H9 (cell line): ENCODE measurements around the gene ZNF774. TPM values are rescaled to one million over a fixed set of nuclear protein-coding genes. Genes with fewer than 3 reads are reported as not detected.

ENCODE experiments used
- DNase-seq: peaks from one replicate; pipeline ENCODE4 v3.0.0-alpha.2; 2017
- H2AFZ ChIP-seq: one replicate; pipeline ENCODE4 v1.6.1; 2013; ENCODE audit warnings: mild to moderate bottlenecking, low read length, control low read depth, moderate library complexity
- H2AK5ac ChIP-seq: 2 replicates; pipeline ENCODE4 v1.6.1; 2013; ENCODE audit warnings: low read length, control low read depth, mixed read lengths; ENCODE audit not compliant: insufficient read length
- H2BK120ac ChIP-seq: one replicate; pipeline ENCODE4 v1.6.1; 2013; ENCODE audit warnings: low read depth, mild to moderate bottlenecking, low read length, control low read depth, inconsistent platforms; ENCODE audit not compliant: poor library complexity, severe bottlenecking
- H2BK12ac ChIP-seq: 2 replicates; pipeline ENCODE4 v1.6.1; 2013; ENCODE audit warnings: low read length, control low read depth, mixed read lengths, low read depth; ENCODE audit not compliant: insufficient read length
- H2BK15ac ChIP-seq: 2 replicates; pipeline ENCODE4 v1.6.1; 2013; ENCODE audit warnings: low read depth, low read length, control low read depth
- H2BK20ac ChIP-seq: one replicate; pipeline ENCODE4 v1.6.1; 2013; ENCODE audit warnings: low read depth, mild to moderate bottlenecking, low read length, control low read depth, inconsistent platforms; ENCODE audit not compliant: poor library complexity, severe bottlenecking
- H2BK5ac ChIP-seq: 2 replicates; pipeline ENCODE4 v1.6.1; 2013; ENCODE audit warnings: low read length, control low read depth, mixed read lengths; ENCODE audit not compliant: insufficient read length
- H3K14ac ChIP-seq: 2 replicates; pipeline ENCODE4 v1.6.1; 2013; ENCODE audit warnings: low read length, control low read depth; ENCODE audit not compliant: insufficient read depth
- H3K18ac ChIP-seq: 2 replicates; pipeline ENCODE4 v1.6.1; 2013; ENCODE audit warnings: low read depth, mild to moderate bottlenecking, mixed read lengths, low read length, control low read depth; ENCODE audit not compliant: insufficient read length
- H3K23ac ChIP-seq: 2 replicates; pipeline ENCODE4 v1.6.1; 2013; ENCODE audit warnings: low read length, control low read depth, mixed read lengths, low read depth; ENCODE audit not compliant: insufficient read length
- H3K23me2 ChIP-seq: 2 replicates; pipeline ENCODE4 v1.6.1; 2013; ENCODE audit warnings: low read depth, mild to moderate bottlenecking, mixed read lengths, low read length, control low read depth; ENCODE audit not compliant: insufficient read length, poor library complexity, severe bottlenecking
- H3K27ac ChIP-seq: 2 replicates; pipeline ENCODE4 v1.5.1; 2013; ENCODE audit warnings: low read length, control low read depth, mixed read lengths, low read depth; ENCODE audit not compliant: insufficient read length
- H3K27me3 ChIP-seq: 2 replicates; pipeline ENCODE4 v1.6.1; 2013; ENCODE audit warnings: low read length, control low read depth, inconsistent platforms; ENCODE audit not compliant: insufficient read depth
- H3K4ac ChIP-seq: 2 replicates; pipeline ENCODE4 v1.6.1; 2013; ENCODE audit warnings: low read depth, mild to moderate bottlenecking, control low read depth, inconsistent platforms, low read length, moderate library complexity
- H3K4me1 ChIP-seq: 2 replicates; pipeline ENCODE4 v1.6.1; 2013; ENCODE audit warnings: low read length, control low read depth, inconsistent platforms; ENCODE audit not compliant: insufficient read depth
- H3K4me2 ChIP-seq: 2 replicates; pipeline ENCODE4 v1.6.1; 2013; ENCODE audit warnings: low read length, control low read depth, mixed read lengths; ENCODE audit not compliant: insufficient read length, insufficient read depth
- H3K56ac ChIP-seq: 2 replicates; pipeline ENCODE4 v1.6.1; 2013; ENCODE audit warnings: low read depth, mild to moderate bottlenecking, mixed read lengths, low read length, control low read depth; ENCODE audit not compliant: insufficient read length
- H3K79me1 ChIP-seq: 2 replicates; pipeline ENCODE4 v1.6.1; 2013; ENCODE audit warnings: low read depth, mild to moderate bottlenecking, moderate library complexity, low read length, control low read depth, inconsistent platforms; ENCODE audit not compliant: insufficient read depth, poor library complexity, severe bottlenecking
- H3K79me2 ChIP-seq: 2 replicates; pipeline ENCODE4 v1.6.1; 2013; ENCODE audit warnings: low read length, control low read depth, inconsistent platforms; ENCODE audit not compliant: insufficient read depth
- H3K9ac ChIP-seq: 2 replicates; pipeline ENCODE4 v1.6.1; 2013; ENCODE audit warnings: low read length, control low read depth, mixed read lengths; ENCODE audit not compliant: insufficient read length; ENCODE audit errors: extremely low read depth
- H3K9me3 ChIP-seq: one replicate; pipeline ENCODE4 v1.6.1; 2013; ENCODE audit warnings: low read depth, low read length, inconsistent platforms; ENCODE audit not compliant: control insufficient read depth
- H3T11ph ChIP-seq: one replicate; pipeline ENCODE4 v1.6.1; 2013; ENCODE audit warnings: mild to moderate bottlenecking, low read length, control low read depth, inconsistent platforms
- H4K20me1 ChIP-seq: one replicate; pipeline ENCODE4 v1.6.1; 2013; ENCODE audit not compliant: control insufficient read depth, insufficient read length, insufficient read depth
- H4K5ac ChIP-seq: 2 replicates; pipeline ENCODE4 v1.6.1; 2013; ENCODE audit warnings: low read depth, mild to moderate bottlenecking, mixed read lengths, low read length, control low read depth; ENCODE audit not compliant: insufficient read length
- H4K8ac ChIP-seq: replicated peaks from 2 replicates; pipeline ENCODE4 v1.6.1; 2013; ENCODE audit warnings: low read length, control low read depth, mixed read lengths, low read depth; ENCODE audit not compliant: insufficient read length
- H4K91ac ChIP-seq: 2 replicates; pipeline ENCODE4 v1.6.1; 2013; ENCODE audit warnings: low read depth, mild to moderate bottlenecking, moderate library complexity, mixed read lengths, low read length, control low read depth; ENCODE audit not compliant: insufficient read length
- H3K27ac Mint-ChIP-seq, 3 experiments: 2 replicates in 2 of 3; 3 replicates in 1 of 3; pipeline ENCODE4 v1.8.0; 2020 to 2021; ENCODE audit warnings: mixed read lengths in 3 of 3, mild to moderate bottlenecking in 1 of 3, moderate library complexity in 1 of 3
- H3K27me3 Mint-ChIP-seq: 2 replicates; pipeline ENCODE4 v1.8.0; 2021; ENCODE audit warnings: low read depth, mild to moderate bottlenecking, moderate library complexity, mixed read lengths
- H3K36me3 Mint-ChIP-seq, 3 experiments: 2 replicates in 2 of 3; 3 replicates in 1 of 3; pipeline ENCODE4 v1.8.0; 2020 to 2021; ENCODE audit warnings: low read depth in 3 of 3, mixed read lengths in 3 of 3; ENCODE audit not compliant: insufficient read depth in 1 of 3
- H3K4me1 Mint-ChIP-seq, 2 experiments: 2 replicates each; pipeline ENCODE4 v1.8.0; 2020; ENCODE audit warnings: mixed read lengths in 2 of 2
- H3K4me3 Mint-ChIP-seq, 2 experiments: 2 replicates in 1 of 2; 3 replicates in 1 of 2; pipeline ENCODE4 v1.8.0; 2020 to 2021; ENCODE audit warnings: mild to moderate bottlenecking in 2 of 2, mixed read lengths in 2 of 2, moderate library complexity in 1 of 2
- H3K9me3 Mint-ChIP-seq, 2 experiments: 2 replicates in 1 of 2; 3 replicates in 1 of 2; pipeline ENCODE4 v1.8.0; 2020; ENCODE audit warnings: mild to moderate bottlenecking in 2 of 2, mixed read lengths in 2 of 2, moderate library complexity in 1 of 2
- WGBS: extraction: QIAGEN DNeasy Blood & Tissue Kit; methylation state at CpG from one replicate; pipeline ENCODE4 v1.1.7; 2013; ENCODE audit warnings: missing lambda C conversion rate, low lambda C conversion rate, mixed read lengths; ENCODE audit not compliant: insufficient read length; ENCODE audit errors: extremely low coverage; 5-methylcytosine and 5-hydroxymethylcytosine counted together
- total RNA-seq: library from RNA; stranded (reverse); gene quantifications from 2 replicates; pipeline ENCODE4 v1.2.1, GENCODE V29; 2021
- TF ChIP-seq, protein P1 (sequence below): fragments of 200-600 bp; sonication (generic); conservative IDR thresholded peaks from 3 replicates; pipeline ENCODE4 v1.8.0; 2021; ENCODE audit warnings: antibody characterized with exemption, mild to moderate bottlenecking

ZNF774 gene
- total RNA-seq, 1 experiment from 2014 or later = 2.5 TPM

DNA sequence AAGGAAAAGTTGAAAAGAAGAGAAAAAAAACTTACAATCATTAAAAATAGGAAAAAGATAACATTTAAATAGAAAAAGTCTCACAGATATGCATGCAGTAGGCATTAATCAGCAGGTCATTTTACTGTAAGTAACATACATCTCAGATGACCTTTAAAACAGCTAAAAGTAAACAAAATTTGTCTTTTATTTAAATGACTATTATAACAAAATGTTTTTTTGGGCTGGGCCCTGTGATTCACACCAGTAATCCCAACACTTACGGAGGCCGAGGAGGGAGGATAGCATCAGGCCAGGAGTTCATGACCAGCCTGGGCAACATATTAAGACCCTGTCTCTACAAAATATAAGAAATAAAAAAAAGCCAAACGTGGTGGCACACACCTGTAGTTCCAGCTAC is 50.7 kb downstream of the ZNF774 start:
- Histone ChIP-seq H2BK15ac (no peak overlapping the region), H4K5ac (no peak overlapping the region), H2BK120ac (no peak overlapping the region), H4K20me1 (no peaks in the 10 kb centered on the region), H4K8ac (no peak overlapping the region), H3T11ph (no peak overlapping the region), H3K9me3 (no peaks in the 10 kb centered on the region), H3K4me1 (peaks cover 4% of the 10 kb centered on the region; the same call in 1 of the 2 replicates), H3K4me2 (no peak overlapping the region), H2AFZ (no peak overlapping the region), H3K23ac (no peak overlapping the region), H3K56ac (no peak overlapping the region), H4K91ac (no peak overlapping the region), H3K14ac (no peak overlapping the region), H2AK5ac (no peak overlapping the region), H2BK20ac (no peak overlapping the region), H3K79me2 (peaks cover 18% of the 10 kb centered on the region; the same call in 1 of the 2 replicates), H2BK12ac (peak overlapping the region; percentile 37), H3K27me3 (no peaks in the 10 kb centered on the region), H3K23me2 (no peaks in the 10 kb centered on the region), H3K9ac (no peak overlapping the region), H3K18ac (no peak overlapping the region), H3K79me1 (no peaks in the 10 kb centered on the region), H2BK5ac (no peak overlapping the region), H3K4ac (no peak overlapping the region; the same call in 1 of the 2 replicates), H3K27ac (no peak overlapping the region)
- Mint-ChIP-seq H3K4me1 (peaks cover 60 to 64% of the 10 kb centered on the region in 2 experiments), H3K27me3 (no peaks in the 10 kb centered on the region; the same call in 1 of the 2 replicates), H3K27ac (peak overlapping the region; percentile 19 to 23 (median 22); a peak in 4 of 7 replicates), H3K4me3 (no peak overlapping the region), H3K36me3 (peaks cover 0 to 4% (median 0%) of the 10 kb centered on the region in 3 experiments; a peak in 1 of 7 replicates), H3K9me3 (no peaks in the 10 kb centered on the region)
- TF ChIP-seq, protein P1, sequence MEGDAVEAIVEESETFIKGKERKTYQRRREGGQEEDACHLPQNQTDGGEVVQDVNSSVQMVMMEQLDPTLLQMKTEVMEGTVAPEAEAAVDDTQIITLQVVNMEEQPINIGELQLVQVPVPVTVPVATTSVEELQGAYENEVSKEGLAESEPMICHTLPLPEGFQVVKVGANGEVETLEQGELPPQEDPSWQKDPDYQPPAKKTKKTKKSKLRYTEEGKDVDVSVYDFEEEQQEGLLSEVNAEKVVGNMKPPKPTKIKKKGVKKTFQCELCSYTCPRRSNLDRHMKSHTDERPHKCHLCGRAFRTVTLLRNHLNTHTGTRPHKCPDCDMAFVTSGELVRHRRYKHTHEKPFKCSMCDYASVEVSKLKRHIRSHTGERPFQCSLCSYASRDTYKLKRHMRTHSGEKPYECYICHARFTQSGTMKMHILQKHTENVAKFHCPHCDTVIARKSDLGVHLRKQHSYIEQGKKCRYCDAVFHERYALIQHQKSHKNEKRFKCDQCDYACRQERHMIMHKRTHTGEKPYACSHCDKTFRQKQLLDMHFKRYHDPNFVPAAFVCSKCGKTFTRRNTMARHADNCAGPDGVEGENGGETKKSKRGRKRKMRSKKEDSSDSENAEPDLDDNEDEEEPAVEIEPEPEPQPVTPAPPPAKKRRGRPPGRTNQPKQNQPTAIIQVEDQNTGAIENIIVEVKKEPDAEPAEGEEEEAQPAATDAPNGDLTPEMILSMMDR = no peak
- DNase-seq = no peak
- WGBS = no CpG with 5 or more reads among the region's 3 CpGs
